GM23248 (cell line): Measurements from ENCODE around the gene ZEB2.

Experiments used
- EZH2 ChIP-seq: fragments of 200-600 bp; sonication (generic); IDR thresholded peaks from 2 replicates; pipeline ENCODE4 v1.6.1; 2018; ENCODE audit warnings: antibody characterized with exemption, mild to moderate bottlenecking; ENCODE audit not compliant: insufficient read depth, poor library complexity, severe bottlenecking
- EZH2phosphoT487 ChIP-seq: fragments of 200-600 bp; sonication (generic); IDR thresholded peaks from 2 replicates; pipeline ENCODE4 v1.6.1; 2018; ENCODE audit warnings: antibody characterized with exemption, moderate library complexity, mild to moderate bottlenecking, low read depth; ENCODE audit not compliant: insufficient read depth

DNA sequence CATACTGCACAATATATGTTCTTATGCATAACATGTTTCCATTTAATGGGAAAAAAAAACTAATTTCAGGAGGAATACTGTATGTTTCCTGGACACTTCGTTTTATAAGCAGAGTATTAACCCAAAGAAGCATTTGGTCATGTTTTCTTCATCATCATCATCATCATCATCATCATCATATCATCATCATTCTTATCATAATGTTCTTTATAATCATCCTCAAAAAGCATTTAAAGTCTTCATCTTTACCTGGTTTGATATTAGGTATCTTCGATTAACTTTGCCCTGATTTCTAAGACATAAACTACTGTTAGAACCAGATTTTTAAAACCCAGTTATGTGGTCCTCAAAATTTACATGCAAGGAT is 47.9 kb downstream of the ZEB2 start:
- TF ChIP-seq EZH2 = no peak
- no peak for TF ChIP-seq EZH2phosphoT487
